Hematopoietic multipotent progenitor cell treated with erythropoietin and hydrocortisone succinate and interleukin-3 and kit ligand, for 15 days (in vitro differentiated cells): ENCODE data around the gene DNER.
"Not testable (repeated sequence)": the region's sequence is repeated elsewhere in the genome, so short reads cannot be mapped to it uniquely, and the experiment has no call there.

Experiments used
- DNase-seq: peaks from one replicate; pipeline ENCODE4 v3.0.0-alpha.2; 2015; ENCODE audit warnings: low spot score

DNER gene

DNA sequence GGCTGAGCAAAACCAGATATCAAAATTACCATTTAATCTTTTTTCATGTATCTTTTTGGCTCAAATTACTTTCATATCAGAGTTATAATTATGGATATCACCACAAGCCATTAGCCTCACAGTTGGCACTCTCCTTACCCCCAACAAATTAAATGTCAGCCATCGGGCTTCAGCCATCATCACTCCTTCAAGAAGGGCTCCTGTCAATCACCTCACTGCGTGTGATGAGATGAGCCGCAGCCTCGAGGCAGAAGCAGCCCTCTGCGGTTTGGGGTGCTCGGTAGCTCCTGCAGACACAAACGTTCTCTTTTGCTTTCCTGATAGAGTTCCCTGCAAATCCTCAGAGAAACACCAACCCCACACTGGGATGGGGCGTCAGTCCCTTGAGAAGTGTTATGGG, 94.1 kb downstream of the DNER start:
- no peak for DNase-seq

DNA sequence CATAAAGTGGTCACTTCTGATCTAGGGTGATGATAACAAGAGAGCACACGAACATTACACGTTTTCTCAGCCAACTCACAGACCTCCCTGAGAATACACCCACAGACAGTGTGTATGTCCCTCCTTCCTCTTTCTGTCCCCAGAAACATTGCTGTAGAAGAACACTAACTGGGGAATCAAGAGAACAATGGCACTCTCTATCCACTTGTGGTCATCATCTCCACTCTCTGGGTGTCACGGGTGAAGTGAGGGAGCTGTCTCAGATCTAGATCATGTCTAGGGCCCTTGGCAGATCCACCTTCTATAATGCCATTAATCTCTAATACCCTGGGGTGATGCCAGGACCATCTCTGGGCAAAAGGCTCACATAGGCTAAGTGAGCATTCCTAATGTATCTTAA, 97.9 kb downstream of the DNER start:
- DNase-seq, result no peak

DNA sequence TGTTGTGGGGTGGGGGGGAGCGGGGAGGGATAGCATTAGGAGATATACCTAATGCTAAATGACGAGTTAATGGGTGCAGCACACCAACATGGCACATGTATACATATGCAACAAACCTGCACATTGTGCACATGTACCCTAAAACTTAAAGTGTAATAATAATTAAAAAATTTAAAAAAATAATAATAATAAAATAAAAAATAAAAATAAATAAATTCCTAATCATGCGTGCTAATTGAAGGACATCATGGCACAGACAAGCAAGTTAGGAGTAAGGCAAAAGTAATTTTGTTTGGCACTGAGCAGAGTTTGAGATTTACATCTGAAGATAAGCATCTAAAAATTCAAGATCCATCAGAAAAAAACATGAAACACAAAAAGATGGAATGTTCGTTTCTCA, 100.3 kb downstream of the DNER start:
- not testable (repeated sequence) for DNase-seq

DNA sequence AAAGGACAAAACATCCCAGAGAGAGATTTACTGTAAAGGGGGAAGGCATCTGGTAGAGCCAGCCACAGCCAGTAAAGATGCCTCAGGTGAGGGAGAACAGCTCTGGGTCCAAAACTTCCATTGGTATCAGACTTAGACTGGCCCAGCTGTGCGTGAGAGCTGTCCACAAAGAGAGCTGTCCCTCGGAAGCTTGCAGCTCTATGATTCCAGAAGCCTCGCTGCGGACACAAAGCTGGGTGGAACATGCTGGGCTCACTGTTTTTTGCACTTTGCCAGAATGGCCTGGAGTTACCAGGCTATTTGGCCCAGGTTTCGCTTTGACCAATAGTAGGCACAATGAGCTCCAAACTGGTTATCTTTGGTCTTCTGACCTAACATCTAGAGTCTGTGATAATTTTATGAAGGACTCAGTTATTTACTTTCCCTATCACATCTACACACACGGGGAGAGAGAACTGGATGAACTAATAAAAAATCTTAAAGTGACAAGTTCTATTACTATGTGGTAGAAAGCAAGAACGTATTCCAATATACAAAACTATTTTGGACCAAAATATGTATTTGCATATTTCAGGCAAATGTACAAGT, 101.9 kb downstream of the DNER start:
- no peak for DNase-seq

DNA sequence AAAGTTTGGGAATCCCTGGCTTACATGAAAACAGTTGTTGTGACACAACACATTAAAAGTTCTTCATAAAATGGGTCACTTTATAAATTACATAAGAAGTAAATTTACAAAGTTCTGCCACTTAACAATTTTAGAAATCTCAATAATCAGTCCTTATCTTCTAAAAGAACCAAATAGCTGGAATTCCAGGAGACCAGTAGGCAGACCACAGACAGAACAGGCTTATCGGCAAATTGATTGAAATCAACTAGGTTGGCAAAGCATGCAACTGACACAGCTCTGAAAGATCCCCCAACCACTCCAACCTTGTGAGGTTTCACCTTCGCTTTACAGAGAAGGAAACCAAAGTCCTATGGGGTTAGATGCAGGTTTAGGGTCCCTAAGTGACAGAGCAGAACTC, 103.0 kb downstream of the DNER start:
- DNase-seq, result no peak

DNA sequence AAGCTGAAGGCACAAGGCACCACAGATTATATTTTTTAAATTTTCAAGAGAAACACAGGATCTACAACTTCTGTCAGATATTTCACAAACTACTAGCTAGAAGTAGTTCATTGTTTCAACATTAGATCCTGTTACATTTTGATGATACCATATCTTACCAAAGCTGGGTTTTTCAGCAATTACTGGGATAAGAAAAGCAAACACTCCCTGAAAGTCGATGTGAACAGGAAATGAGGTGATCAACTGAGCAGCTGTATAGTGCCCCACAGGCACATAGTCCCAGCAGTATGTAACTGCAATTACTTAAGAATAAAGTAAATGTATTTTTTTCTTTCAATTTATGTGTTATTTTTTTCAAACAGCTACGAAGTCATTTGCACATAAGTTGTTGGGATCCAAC, 103.5 kb downstream of the DNER start:
- DNase-seq, result no peak

DNA sequence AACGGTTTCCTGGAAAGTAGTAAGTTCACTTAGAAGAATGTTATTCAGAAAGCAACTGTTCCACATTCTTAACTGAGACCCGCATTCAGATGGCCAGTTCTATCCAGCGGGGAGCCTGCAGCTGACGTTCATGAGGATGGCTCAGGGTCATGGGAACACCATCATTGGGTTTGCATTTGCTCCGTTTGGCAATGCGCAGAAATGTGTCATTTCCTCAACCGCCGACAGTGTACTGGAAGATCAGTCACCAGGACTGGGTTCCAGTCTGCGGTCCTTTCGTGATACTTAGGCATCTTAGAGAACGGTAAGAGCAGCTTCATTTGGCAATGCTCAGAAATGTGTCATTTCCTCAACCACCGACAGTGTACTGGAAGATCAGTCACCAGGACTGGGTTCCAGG, 104.0 kb downstream of the DNER start:
- no peak for DNase-seq

DNA sequence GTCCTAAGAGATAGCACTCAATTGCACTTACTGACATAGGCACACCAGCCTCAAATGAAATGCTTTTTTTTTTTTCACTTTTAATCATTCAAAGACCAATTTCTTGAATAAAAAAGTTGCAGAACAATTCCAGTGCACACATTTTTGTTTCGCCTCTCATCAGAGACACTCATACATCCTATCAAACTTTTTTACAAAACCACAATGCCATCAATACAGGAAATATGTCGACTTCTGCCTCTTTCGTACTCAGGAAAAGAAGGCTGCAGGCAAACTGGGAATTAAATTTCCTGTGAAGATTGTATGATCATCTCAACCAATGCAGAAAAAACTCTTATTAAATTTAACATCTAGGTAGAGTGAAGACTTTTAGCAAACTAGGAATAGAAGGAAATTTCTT, 112.4 kb downstream of the DNER start:
- no peak for DNase-seq

DNA sequence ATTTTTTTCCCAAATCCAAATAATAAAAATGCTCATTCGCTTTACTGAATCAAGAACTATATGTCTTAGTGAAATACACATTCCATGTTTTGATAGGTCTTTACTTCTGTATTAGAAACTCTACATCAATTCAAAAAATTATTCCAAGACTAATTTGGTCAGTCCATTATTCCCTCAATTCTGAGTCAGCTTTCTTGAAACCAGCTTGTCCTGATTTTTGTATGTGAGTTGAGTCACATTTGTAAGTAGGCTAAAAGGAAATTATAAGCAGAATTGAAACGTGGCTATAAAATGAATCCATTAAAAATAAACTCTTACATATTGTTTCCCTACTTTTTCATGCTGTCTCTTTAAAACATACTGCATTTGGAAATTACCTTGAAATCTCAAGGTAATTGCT, 113.0 kb downstream of the DNER start:
- DNase-seq, result no peak

DNA sequence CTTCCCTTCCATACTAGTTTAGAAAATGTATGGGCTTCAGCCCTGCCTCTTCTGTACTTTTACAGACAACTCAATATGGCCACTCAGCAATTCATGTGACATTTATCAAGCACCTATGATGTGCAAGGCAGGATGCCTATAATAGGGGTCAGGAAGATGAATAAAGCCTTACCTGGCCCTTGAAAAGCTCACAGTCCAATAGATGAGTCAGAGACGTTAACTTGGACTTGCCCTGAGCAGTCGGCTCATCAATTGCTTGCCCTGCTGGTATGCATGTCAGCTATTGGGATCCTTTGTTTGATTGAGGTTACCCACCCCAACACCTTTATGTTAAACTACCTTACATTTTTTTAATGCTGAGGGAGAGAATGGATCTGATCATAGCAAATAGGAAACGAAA, 116.1 kb downstream of the DNER start:
- DNase-seq, result no peak

DNA sequence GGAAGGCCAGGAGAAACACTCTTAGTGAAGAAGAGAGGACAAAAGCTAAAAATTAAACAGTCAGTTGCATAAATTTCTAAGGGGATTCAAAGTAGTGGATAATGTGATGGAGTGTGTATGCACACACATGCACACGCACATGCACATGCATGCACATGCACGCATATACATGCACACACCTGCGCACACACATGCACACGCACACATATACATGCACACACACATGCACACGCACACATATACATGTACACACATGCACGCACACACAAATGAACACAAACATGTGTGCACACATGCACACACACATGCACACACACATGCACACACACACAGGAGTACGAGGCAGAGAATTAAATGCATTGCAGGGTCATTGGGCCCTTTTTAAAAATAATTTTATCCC, 117.6 kb downstream of the DNER start:
- no peak for DNase-seq

DNA sequence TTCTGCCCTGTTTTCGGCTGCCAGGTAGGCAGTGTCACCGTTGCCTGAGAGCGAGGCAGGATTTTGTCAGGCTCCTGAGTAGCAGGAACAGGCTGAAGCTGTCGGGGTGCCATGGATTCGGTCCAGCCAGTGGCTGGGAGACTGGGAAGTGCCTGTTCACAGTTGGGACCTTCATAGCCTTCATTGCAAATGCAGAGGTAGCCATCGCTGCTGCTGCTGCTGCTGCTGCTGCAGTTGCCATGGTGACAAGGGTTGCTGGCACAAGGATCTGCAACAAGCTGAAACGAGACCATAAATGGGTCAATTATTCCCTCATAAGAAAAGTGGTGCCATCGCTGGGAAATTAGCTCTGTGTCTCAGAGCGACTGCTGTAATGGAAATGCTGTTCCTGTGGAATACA, 122.7 kb downstream of the DNER start:
- DNase-seq, result no peak

DNA sequence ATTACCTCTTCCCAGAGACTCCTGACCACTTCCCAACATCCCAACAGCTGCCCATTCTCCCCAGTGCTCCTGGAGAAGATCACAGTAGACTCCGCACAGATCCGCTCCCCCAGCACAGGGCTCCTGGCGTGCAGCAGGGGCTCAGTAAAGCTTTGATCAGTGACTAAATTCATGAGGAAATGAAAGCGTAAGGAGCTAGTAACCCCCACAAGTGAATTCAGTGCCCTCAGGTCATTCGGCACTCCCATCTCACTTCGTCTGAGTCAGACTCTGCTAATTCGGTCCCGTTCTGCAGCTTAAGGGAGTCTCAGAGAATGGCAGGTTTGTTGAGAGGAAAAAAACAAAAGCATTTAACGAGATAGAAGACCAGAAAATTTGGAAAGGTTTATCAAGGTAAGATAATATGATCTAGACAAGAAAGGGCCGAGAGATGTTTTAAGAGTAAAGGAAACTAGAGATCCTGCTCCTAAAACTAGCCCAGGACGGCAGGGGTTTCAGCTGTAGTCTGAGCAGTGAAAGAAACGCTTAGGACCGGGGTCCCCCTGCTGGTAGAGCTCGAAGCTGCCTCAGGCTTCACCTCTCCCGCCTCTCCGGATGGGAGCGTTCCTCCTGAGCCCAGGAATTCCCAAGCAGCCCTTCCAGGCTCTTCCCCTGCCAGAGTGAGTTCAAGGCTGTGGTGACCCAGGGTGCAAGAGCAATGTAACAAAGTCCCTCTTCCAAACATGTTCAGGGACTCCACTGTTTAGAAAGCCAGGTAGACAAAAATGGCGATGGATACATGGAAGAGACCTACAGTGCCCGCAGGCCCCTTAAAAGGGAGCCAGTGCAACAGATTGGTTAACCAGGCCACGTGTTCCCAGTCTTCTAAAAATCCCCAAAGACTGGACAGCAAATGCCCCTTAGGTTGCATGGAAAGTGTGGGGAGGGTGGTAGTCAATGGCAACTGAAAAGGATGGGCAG, 127.3 kb downstream of the DNER start:
- no peak for DNase-seq

DNA sequence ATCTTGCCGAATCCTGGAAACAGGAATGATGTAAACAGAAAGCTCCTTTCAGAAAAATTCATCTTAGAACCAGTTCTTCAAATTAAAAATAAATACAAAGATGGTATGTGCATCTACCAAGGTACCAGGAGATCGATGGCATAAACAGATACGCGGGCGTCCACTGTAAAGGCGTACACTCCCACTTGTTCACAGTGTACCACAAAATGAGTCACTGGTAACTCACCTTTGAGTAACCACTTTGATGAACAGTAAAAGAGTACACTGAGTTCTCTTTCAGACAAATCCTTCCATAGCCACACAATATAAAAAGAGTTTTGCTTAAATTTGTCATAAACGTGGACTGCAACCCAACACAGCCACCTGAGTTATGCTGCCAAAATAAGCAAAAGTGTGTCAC, 128.3 kb downstream of the DNER start:
- no peak for DNase-seq

DNA sequence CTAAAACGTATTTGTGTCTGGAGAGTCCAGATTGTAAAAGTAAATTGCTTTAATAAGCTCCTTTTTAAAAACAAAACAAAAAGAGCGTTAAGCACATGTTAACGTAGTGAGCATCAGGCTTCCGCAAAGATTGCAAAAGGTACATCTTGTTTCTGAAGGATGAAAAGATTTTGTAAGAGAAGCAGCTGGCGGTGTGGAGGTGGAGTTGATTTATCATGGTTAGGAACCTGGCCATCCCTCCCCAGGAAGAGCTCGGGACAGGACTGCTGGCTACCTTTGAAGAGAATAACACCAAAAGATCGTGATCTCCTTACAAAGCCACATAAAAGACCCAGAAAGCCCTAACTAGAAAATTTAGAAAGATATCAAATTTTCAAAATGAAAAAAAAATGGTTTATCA, 132.2 kb downstream of the DNER start:
- no peak for DNase-seq

DNA sequence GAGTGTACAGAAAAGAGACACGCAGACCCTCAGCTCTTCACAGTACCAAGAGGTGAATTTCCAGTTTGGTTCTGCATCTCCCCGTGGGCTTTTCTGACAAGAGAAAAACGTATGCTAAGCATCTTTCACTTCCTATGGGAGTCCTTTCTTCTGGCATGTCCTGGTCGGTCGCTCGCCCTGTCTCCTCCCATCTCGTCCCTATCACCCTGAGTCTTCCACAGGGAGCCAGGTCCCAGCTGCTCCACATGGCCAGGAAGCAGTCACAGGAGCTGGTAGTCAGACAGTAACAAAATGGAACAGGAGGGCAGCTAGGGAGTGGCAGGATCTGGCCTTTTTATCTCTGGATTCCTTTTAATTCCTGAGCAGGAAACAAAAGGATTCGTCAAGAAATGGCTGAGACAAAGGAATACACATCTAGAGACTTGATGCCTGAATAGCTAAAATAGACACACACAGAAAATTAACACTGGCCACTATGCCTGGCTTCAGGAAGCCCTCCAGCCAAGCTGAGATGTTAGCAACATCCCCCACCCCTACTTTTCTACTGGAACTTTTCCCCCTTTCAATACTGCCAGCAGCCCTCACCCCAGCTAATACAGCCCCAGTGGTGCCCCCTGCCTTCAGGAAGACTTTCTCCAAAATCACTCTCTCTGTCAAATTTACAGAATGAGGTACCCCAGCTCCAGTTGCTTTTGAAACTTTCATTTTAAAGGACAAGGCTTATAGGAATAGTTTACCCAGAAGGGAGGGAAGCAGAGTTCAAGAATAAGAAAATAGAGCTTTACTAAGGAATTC, 136.1 kb downstream of the DNER start:
- no peak for DNase-seq

DNA sequence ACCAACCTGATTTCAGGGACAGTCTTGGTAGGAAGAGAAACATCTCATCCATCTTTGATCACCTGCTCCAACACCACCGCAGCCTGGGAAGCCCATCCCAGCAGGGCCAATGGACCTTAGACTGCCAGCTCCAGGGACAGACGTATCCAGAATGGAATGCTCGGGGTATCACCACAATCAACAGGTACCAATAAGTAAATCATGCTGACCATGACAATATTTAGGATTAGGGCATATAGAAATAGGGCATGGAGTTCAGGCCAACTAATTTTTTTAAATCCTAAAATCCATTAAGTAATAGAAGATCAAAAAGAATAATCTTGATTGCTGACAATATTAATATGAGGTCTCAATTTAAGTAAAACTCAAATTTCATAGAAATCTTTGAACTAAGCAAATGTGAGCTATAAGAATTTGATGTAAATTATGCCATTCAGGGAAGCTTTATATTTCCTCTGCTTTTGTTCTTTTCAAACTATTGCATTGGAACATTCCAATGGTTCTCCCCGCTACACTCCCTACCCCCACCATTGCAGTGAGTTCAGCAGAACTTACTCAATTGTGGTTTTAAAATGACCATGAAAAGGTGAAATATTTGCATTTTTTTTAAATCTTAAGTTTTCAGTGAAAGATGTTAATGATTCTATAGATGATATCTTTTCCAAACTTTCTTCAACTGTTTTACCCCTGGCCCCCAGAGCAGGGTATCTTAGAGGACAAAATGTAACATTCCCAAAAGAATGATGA, 138.6 kb downstream of the DNER start:
- no peak for DNase-seq

DNA sequence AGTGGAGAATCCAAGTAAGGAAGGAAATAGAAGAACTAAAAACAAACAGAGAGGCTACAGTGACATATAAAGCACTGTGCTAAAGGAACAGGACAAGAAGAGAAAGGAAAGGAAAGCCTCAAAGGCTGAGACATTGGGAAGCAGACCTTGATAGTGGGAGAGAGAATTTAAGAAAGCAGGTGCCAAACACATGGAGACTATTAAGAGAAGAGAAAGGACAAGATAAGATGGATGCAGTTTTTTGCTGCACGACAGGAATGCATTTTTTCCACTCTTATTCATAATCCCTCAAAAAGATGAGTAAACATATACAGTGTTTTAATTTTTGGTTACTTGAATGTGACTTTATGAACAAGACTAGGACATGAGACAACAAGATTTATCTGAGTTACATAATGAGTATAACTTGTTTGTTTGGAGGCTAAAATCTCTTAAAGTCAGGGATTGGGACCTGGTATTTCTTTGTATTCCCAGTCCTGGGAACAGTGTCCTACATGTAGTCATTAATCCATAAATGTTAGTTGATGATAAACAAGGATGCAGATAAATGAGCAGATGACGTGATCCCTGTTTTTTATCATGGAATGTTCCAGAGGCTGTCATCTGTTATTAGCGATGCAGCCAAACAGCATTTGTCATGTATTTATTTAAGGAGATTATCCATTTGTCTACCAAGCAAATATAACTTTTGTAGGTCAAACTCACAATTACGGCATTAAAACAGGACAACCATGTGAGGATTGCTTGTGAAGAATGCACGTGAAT, 141.7 kb downstream of the DNER start:
- no peak for DNase-seq

DNA sequence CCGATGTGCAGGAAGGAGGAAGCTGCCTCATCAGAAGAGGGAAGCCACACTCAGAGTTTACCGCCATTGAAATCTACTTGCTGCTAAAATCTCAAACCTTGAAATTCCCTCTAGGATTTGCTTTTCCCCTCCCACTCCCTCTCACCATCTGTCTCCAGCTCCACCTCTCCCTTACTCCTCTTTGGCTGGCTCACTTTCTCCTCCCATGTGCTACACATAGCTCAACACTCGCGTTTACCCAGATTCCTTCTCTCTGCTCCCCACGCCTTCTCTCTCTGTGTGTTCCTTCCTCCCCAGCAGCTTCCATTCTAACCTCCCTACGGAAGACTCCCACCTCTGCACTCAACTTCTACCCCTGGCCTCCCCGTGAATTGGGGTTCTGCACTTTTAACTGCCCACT, 143.1 kb downstream of the DNER start:
- no peak for DNase-seq

DNA sequence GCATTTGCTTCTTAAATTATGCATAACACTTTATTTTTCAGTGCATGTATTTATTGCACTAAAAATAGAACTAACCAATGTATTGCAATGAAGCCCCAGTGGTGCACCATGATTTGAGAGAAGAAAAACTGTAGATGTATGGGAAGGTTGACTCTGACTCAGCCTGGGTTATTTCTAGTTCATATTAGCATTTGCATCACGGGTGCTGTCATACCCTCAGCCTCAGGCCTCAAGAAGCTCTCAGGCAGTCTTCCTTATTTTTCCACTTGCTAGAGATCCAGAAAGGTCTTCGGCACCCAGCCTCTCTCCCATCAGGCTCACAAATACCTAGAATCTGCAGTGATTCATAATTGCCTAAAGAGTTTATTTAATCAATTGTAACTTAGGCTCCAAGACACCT, 148.0 kb downstream of the DNER start:
- no peak for DNase-seq

DNA sequence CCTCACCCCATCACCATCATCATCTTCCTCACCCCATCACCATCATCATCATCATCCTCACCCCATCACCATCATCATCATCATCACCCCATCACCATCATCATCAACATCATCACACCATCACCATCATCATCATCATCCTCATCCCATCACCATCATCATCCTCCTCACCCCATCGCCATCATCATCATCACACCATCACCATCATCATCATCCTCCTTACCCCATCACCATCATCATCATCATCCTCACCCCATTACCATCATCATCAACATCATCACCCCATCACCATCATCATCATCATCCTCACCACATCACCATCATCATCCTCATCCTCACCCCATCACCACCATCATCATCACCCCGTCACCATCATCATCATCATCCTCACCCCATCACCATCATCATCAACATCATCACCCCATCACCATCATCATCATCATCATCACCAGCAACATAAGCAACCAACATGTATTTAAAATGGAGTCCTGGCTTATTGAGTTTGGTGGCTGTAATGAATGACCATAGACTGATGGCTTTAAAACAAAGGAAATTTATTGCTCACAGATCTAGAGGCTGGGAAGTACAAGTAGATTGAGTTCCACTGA, 150.0 kb downstream of the DNER start:
- no peak for DNase-seq
